Stomach (tissue), 9 donors: ENCODE data around the gene SUSD4. TPM values are rescaled to one million over a fixed set of nuclear protein-coding genes. Genes with fewer than 3 reads are reported as not detected.

Experiments used
- DNase-seq, 2 donors: peaks; one replicate each; pipeline versions ENCODE4 v3.0.0 to v3.0.0-alpha.2; 2013 to 2019
- H3K27ac ChIP-seq, 5 donors: fragments of 200-600 bp in 4 of 5; sonication (generic) in 4 of 5; one replicate each; pipeline ENCODE4 v1.5.1; 2013 to 2019; ENCODE audit warnings: mild to moderate bottlenecking in 1 of 5, moderate library complexity in 1 of 5
- H3K27me3 ChIP-seq, 3 donors: fragments of 200-600 bp; sonication (generic); one replicate each; pipeline ENCODE4 v1.5.1; 2017 to 2019; ENCODE audit warnings: mixed run types in 1 of 3
- H3K36me3 ChIP-seq, 4 donors: fragments of 200-600 bp; sonication (generic); 1 replicate in 3 of 4; 2 replicates in 1 of 4; pipeline ENCODE4 v1.5.1; 2016 to 2019
- H3K4me1 ChIP-seq, 4 donors: fragments of 200-600 bp; sonication (generic); one replicate each; pipeline ENCODE4 v1.5.1; 2016 to 2019
- H3K4me3 ChIP-seq, 4 donors: fragments of 200-600 bp; sonication (generic) in 3 of 4; one replicate each; pipeline ENCODE4 v1.5.1; 2016 to 2019; ENCODE audit warnings: mild to moderate bottlenecking in 1 of 4
- H3K9me3 ChIP-seq, 4 donors: fragments of 200-600 bp; sonication (generic); one replicate each; pipeline ENCODE4 v1.5.1; 2016 to 2019
- EP300 ChIP-seq: sonication (generic); formaldehyde crosslinking; IDR thresholded peaks from one replicate; pipeline ENCODE4 v1.6.1; 2017; ENCODE audit warnings: antibody characterized with exemption
- POLR2A ChIP-seq, 4 donors: fragments of 450-650 bp; IDR thresholded peaks; one replicate each; pipeline ENCODE4 v1.6.1; 2016; ENCODE audit warnings: antibody characterized with exemption in 4 of 4, control low read depth in 2 of 4, mild to moderate bottlenecking in 1 of 4, moderate library complexity in 1 of 4
- POLR2AphosphoS5 ChIP-seq, 3 donors: sonication (generic); formaldehyde crosslinking; IDR thresholded peaks; one replicate each; pipeline ENCODE4 v1.6.1; 2016; ENCODE audit warnings: antibody characterized with exemption in 3 of 3
- WGBS, 5 donors: extraction: QIAGEN DNeasy Blood & Tissue Kit in 3 of 5; methylation state at CpG; one replicate each; pipeline versions ENCODE4 v1.1.5 to v1.1.7; 2013 to 2018; 5-methylcytosine and 5-hydroxymethylcytosine counted together
- intact Hi-C: fragments of 100-400 bp; cut with DNase I; formaldehyde crosslinking; loops from one replicate; pipeline ENCODE4 v1.15.1; 2023; ENCODE audit warnings: low total_unique reads
- polyA plus RNA-seq, 3 donors: library from polyadenylated mRNA; stranded (reverse); fragments of 200-250 nt; gene quantifications; one replicate each; pipeline ENCODE4 v1.2.3, GENCODE V29; 2013
- total RNA-seq, 5 donors: library from RNA; depleted of rRNA; stranded (reverse); fragments of >200 nt; gene quantifications; one replicate each; pipeline versions ENCODE4 v1.1.0 to v1.2.3, GENCODE V29; 2014 to 2016
- TF ChIP-seq, protein P1 (sequence below), 7 experiments: fragments of 450-650 bp in 4 of 7; fragments of 200-600 bp in 3 of 7; sonication (generic) in 3 of 7; IDR thresholded peaks; one replicate each; pipeline ENCODE4 v1.5.1; 2016 to 2019; ENCODE audit warnings: antibody characterized with exemption in 7 of 7, control low read depth in 2 of 7, mild to moderate bottlenecking in 1 of 7
- donor health status: healthy with polysubstance abuse.
- donor health status: Bipolar disorder and iron deficiency.
- donor health status: healthy.

SUSD4 gene
- total and polyA plus RNA-seq, 8 donors: 5.5 to 35.6 (median 8.1) TPM; not detected in 1

GRCh38 chr1:223338811-223339746 is 24.9 kb downstream of the SUSD4 start:
- no peaks in the 10 kb centered on the region for H3K36me3 ChIP-seq
- H3K4me3 ChIP-seq: no peak overlapping the region
- no peak overlapping the region for H3K27ac ChIP-seq
- no peak for DNase-seq
- no peak for TF ChIP-seq POLR2A (IDR thresholded peaks at IDR 0.05)
- TF ChIP-seq, protein P1, sequence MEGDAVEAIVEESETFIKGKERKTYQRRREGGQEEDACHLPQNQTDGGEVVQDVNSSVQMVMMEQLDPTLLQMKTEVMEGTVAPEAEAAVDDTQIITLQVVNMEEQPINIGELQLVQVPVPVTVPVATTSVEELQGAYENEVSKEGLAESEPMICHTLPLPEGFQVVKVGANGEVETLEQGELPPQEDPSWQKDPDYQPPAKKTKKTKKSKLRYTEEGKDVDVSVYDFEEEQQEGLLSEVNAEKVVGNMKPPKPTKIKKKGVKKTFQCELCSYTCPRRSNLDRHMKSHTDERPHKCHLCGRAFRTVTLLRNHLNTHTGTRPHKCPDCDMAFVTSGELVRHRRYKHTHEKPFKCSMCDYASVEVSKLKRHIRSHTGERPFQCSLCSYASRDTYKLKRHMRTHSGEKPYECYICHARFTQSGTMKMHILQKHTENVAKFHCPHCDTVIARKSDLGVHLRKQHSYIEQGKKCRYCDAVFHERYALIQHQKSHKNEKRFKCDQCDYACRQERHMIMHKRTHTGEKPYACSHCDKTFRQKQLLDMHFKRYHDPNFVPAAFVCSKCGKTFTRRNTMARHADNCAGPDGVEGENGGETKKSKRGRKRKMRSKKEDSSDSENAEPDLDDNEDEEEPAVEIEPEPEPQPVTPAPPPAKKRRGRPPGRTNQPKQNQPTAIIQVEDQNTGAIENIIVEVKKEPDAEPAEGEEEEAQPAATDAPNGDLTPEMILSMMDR (IDR thresholded peaks at IDR 0.05): no peak
- TF ChIP-seq POLR2AphosphoS5 (IDR thresholded peaks at IDR 0.05): no peak
- TF ChIP-seq EP300: no peak
- no peaks in the 10 kb centered on the region for H3K9me3 ChIP-seq
- WGBS, 5 donors: 86 to 91% (median 90%) methylated on average over 12 of the region's 12 CpGs
- no peaks in the 10 kb centered on the region for H3K27me3 ChIP-seq
- peaks cover 5 to 28% (median 17%) of the 10 kb centered on the region in 4 donors for H3K4me1 ChIP-seq
- intact Hi-C loops: no loop called here

GRCh38 chr1:223337174-223337869 is 26.7 kb downstream of the SUSD4 start:
- no peak overlapping the region for H3K4me3 ChIP-seq
- WGBS, 5 donors: 76 to 89% (median 81%) methylated on average over 6 of the region's 6 CpGs
- intact Hi-C loops: no loop called here
- no peaks in the 10 kb centered on the region for H3K27me3 ChIP-seq
- H3K36me3 ChIP-seq: no peaks in the 10 kb centered on the region
- H3K9me3 ChIP-seq: no peaks in the 10 kb centered on the region
- TF ChIP-seq POLR2AphosphoS5 (IDR thresholded peaks at IDR 0.05): no peak
- no peak for TF ChIP-seq EP300
- TF ChIP-seq, protein P1 (IDR thresholded peaks at IDR 0.05): no peak
- no peak for TF ChIP-seq POLR2A (IDR thresholded peaks at IDR 0.05)
- DNase-seq: no peak
- H3K4me1 ChIP-seq: peaks cover 0 to 22% (median 10%) of the 10 kb centered on the region in 4 donors
- no peak overlapping the region for H3K27ac ChIP-seq

DNA sequence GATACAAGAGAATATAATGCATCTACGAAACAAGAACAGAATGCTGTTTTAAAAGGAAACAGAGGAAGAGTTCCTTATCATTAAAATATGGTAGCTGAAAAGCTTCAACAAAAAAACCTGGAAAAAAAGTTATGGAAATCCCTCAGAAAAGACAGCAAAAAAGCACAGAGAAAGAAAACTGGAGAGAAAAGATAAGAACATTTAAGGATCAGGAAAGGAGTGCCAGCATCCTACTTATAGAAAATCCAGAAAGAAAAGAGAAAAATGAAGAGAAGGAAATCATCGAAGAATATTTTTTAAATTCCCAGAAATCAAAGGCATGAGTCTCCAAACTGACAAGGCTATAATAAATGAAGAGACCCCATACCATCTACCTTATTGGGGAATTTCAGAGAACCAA is 29.8 kb downstream of the SUSD4 start:
- Histone ChIP-seq H3K27ac (no peak overlapping the region), H3K27me3 (no peaks in the 10 kb centered on the region), H3K4me3 (no peak overlapping the region), H3K36me3 (no peaks in the 10 kb centered on the region), H3K9me3 (no peaks in the 10 kb centered on the region), H3K4me1 (peaks cover 0 to 4% (median 2%) of the 10 kb centered on the region in 4 donors)
- DNase-seq: no peak
- WGBS, 5 donors: 89 to 100% (median 95%) methylated on average over 2 of the region's 2 CpGs
- TF ChIP-seq POLR2AphosphoS5 (IDR thresholded peaks at IDR 0.05) (no peak), EP300 (no peak), POLR2A (IDR thresholded peaks at IDR 0.05) (no peak)
- TF ChIP-seq, protein P1 (IDR thresholded peaks at IDR 0.05): no peak
- intact Hi-C loops: no loop called here

DNA sequence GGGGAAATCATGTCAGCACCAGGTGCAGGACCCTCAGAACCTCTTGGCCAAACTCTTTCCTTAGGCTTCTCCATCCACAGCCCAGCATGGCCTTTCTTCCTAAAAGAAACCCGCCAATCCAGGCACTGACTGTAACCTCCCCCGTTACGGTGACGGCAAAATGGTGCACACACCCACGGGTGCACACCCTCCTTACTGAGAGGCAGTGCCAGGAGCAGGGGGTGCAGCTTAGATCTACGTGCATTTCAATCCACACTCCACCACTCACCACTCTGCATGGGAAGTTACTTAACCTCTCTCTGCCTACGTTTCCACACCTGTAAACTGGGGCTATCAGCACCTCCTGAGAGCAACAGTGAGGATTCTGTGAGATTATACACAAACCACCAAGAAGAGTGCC is 31.0 kb downstream of the SUSD4 start:
- Histone ChIP-seq H3K36me3 (no peaks in the 10 kb centered on the region), H3K9me3 (no peaks in the 10 kb centered on the region), H3K4me1 (peaks cover 0 to 4% (median 0%) of the 10 kb centered on the region in 4 donors), H3K27ac (no peak overlapping the region), H3K4me3 (no peak overlapping the region), H3K27me3 (no peaks in the 10 kb centered on the region)
- WGBS, 5 donors: 85 to 91% (median 86%) methylated on average over 7 of the region's 7 CpGs
- no peak for DNase-seq
- intact Hi-C loops: no loop called here
- TF ChIP-seq, protein P1 (IDR thresholded peaks at IDR 0.05): no peak
- TF ChIP-seq EP300 (no peak), POLR2A (IDR thresholded peaks at IDR 0.05) (no peak), POLR2AphosphoS5 (IDR thresholded peaks at IDR 0.05) (no peak)
